Measurements from ENCODE around the gene TWF2. TPM values are rescaled to one million over a fixed set of nuclear protein-coding genes. Genes with fewer than 3 reads are reported as not detected.

The TWF2 gene
- total and polyA plus RNA-seq, 9 of the 15 experiments (the other 6 are each of a cell fraction or from before 2014, with no cell fraction given), result 0.11 to 61.9 (median 29.7) TPM

GRCh38 chr3:52278510-52279069, 39.6 kb upstream of the TWF2 start, which contains the start of gene WDR82 (continued):
- TF ChIP-seq HDAC6 (IDR thresholded peaks at IDR 0.05; ENCODE audit: low read depth, low read length), result no peak
- no peak for TF ChIP-seq MYNN (IDR thresholded peaks at IDR 0.05)
- TF ChIP-seq MYNN (CRISPR knock-in tag; IDR thresholded peaks at IDR 0.05), result no peak
- TF ChIP-seq CHD1 (IDR thresholded peaks at IDR 0.05; ENCODE audit: low read length), result no peak
- no peak for TF ChIP-seq HEY1 (CRISPR knock-in tag; IDR thresholded peaks at IDR 0.05; ENCODE audit: borderline replicate concordance)
- TF ChIP-seq ZBED1 (IDR thresholded peaks at IDR 0.05), result no peak
- no peak for TF ChIP-seq ZNF551 (CRISPR knock-in tag; IDR thresholded peaks at IDR 0.05)
- peak; percentile 89; the same call in 1 of the 2 replicates for TF ChIP-seq PHF8 (IDR thresholded peaks at IDR 0.05; ENCODE audit: borderline replicate concordance, low read length)
- TF ChIP-seq, protein P1, sequence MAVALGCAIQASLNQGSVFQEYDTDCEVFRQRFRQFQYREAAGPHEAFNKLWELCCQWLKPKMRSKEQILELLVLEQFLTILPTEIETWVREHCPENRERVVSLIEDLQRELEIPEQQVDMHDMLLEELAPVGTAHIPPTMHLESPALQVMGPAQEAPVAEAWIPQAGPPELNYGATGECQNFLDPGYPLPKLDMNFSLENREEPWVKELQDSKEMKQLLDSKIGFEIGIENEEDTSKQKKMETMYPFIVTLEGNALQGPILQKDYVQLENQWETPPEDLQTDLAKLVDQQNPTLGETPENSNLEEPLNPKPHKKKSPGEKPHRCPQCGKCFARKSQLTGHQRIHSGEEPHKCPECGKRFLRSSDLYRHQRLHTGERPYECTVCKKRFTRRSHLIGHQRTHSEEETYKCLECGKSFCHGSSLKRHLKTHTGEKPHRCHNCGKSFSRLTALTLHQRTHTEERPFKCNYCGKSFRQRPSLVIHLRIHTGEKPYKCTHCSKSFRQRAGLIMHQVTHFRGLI (CRISPR knock-in tag; IDR thresholded peaks at IDR 0.05), result no peak
- TF ChIP-seq, protein P2, sequence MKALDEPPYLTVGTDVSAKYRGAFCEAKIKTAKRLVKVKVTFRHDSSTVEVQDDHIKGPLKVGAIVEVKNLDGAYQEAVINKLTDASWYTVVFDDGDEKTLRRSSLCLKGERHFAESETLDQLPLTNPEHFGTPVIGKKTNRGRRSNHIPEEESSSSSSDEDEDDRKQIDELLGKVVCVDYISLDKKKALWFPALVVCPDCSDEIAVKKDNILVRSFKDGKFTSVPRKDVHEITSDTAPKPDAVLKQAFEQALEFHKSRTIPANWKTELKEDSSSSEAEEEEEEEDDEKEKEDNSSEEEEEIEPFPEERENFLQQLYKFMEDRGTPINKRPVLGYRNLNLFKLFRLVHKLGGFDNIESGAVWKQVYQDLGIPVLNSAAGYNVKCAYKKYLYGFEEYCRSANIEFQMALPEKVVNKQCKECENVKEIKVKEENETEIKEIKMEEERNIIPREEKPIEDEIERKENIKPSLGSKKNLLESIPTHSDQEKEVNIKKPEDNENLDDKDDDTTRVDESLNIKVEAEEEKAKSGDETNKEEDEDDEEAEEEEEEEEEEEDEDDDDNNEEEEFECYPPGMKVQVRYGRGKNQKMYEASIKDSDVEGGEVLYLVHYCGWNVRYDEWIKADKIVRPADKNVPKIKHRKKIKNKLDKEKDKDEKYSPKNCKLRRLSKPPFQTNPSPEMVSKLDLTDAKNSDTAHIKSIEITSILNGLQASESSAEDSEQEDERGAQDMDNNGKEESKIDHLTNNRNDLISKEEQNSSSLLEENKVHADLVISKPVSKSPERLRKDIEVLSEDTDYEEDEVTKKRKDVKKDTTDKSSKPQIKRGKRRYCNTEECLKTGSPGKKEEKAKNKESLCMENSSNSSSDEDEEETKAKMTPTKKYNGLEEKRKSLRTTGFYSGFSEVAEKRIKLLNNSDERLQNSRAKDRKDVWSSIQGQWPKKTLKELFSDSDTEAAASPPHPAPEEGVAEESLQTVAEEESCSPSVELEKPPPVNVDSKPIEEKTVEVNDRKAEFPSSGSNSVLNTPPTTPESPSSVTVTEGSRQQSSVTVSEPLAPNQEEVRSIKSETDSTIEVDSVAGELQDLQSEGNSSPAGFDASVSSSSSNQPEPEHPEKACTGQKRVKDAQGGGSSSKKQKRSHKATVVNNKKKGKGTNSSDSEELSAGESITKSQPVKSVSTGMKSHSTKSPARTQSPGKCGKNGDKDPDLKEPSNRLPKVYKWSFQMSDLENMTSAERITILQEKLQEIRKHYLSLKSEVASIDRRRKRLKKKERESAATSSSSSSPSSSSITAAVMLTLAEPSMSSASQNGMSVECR (CRISPR knock-in tag; IDR thresholded peaks at IDR 0.05), result 0 out of 2 replicates have a peak, but pooled peaks have one; percentile 30
- no peak for TF ChIP-seq CSDE1 (IDR thresholded peaks at IDR 0.05)
- TF ChIP-seq ZNF3 (CRISPR knock-in tag; IDR thresholded peaks at IDR 0.05), result no peak
- peak; percentile 64; the same call in 1 of the 2 replicates for TF ChIP-seq ZEB2 (IDR thresholded peaks at IDR 0.05)
- TF ChIP-seq HOXB6 (CRISPR knock-in tag; IDR thresholded peaks at IDR 0.05; ENCODE audit: borderline replicate concordance), result no peak
- no peak for TF ChIP-seq ZBTB8A (IDR thresholded peaks at IDR 0.05; ENCODE audit: partially characterized antibody)
- TF ChIP-seq, protein P3, sequence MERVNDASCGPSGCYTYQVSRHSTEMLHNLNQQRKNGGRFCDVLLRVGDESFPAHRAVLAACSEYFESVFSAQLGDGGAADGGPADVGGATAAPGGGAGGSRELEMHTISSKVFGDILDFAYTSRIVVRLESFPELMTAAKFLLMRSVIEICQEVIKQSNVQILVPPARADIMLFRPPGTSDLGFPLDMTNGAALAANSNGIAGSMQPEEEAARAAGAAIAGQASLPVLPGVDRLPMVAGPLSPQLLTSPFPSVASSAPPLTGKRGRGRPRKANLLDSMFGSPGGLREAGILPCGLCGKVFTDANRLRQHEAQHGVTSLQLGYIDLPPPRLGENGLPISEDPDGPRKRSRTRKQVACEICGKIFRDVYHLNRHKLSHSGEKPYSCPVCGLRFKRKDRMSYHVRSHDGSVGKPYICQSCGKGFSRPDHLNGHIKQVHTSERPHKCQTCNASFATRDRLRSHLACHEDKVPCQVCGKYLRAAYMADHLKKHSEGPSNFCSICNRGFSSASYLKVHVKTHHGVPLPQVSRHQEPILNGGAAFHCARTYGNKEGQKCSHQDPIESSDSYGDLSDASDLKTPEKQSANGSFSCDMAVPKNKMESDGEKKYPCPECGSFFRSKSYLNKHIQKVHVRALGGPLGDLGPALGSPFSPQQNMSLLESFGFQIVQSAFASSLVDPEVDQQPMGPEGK (CRISPR knock-in tag; IDR thresholded peaks at IDR 0.05; ENCODE audit: borderline replicate concordance), result no peak
- TF ChIP-seq PHF20 (IDR thresholded peaks at IDR 0.05; ENCODE audit: partially characterized antibody), result no peak
- TF ChIP-seq MCM2 (IDR thresholded peaks at IDR 0.05; ENCODE audit: low read depth), result no peak
- TF ChIP-seq RFX5 (IDR thresholded peaks at IDR 0.05; ENCODE audit: low read depth, low read length), result no peak
- TF ChIP-seq, protein P4, sequence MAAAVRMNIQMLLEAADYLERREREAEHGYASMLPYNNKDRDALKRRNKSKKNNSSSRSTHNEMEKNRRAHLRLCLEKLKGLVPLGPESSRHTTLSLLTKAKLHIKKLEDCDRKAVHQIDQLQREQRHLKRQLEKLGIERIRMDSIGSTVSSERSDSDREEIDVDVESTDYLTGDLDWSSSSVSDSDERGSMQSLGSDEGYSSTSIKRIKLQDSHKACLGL (CRISPR knock-in tag; IDR thresholded peaks at IDR 0.05; ENCODE audit: borderline replicate concordance, poor library complexity, severe bottlenecking), result no peak
- TF ChIP-seq HDAC2 (IDR thresholded peaks at IDR 0.05), result peak; percentile 45; the same call in 1 of the 2 replicates

Measured in K562 (cell line).